ENCODE measurements around the gene PTGIS.

PTGIS gene

GRCh38 chr20:49540687-49541435, 27.1 kb downstream of the PTGIS start:
- H3K27me3 ChIP-seq (ENCODE audit: control insufficient read depth in 1 of 2, insufficient read depth in 2 of 2, low read length in 2 of 2), result peaks cover 0 to 3% of the 10 kb centered on the region in 2 donors
- H3K36me3 ChIP-seq (ENCODE audit: control insufficient read depth in 2 of 2, insufficient read depth in 2 of 2, low read length in 2 of 2), result peaks cover 0 to 9% of the 10 kb centered on the region in 2 donors
- no peaks in the 10 kb centered on the region for H3K4me1 ChIP-seq (ENCODE audit: control insufficient read depth, insufficient read depth, low read length)
- peaks cover 0 to 4% of the 10 kb centered on the region in 2 donors for H3K9me3 ChIP-seq (ENCODE audit: control insufficient read depth in 2 of 2, low read length in 2 of 2)
- H3K4me3 ChIP-seq (ENCODE audit: low read length in 2 of 2), result no peak overlapping the region
- H3K9ac ChIP-seq (ENCODE audit: low read length in 2 of 2), result no peak overlapping the region
- H3K27ac ChIP-seq (ENCODE audit: low read length), result no peak overlapping the region

DNA sequence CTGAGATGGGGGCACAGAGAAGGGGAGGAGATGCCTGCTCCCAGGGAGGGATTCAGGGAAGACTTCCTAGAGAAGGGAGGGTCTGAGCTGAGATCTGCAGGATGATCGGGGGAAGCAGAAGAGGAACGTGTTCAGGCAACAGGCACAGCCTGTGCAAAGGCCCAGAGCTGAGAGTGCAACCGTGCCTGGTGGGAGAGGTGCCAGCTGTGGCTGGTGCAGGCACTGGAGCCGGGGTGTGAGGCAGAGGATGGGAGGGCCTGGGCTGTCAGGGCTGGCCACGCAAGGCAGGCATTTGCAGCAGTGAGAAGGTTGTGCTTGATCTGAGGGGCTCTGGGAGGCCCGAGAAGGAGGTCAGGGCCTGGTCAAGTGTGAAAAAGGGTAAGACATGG, 27.7 kb downstream of the PTGIS start:
- Histone ChIP-seq H3K4me1 (ENCODE audit: control insufficient read depth, insufficient read depth, low read length) (no peaks in the 10 kb centered on the region), H3K36me3 (ENCODE audit: control insufficient read depth in 2 of 2, insufficient read depth in 2 of 2, low read length in 2 of 2) (peaks cover 0 to 5% of the 10 kb centered on the region in 2 donors), H3K4me3 (ENCODE audit: low read length in 2 of 2) (no peak overlapping the region), H3K9me3 (ENCODE audit: control insufficient read depth in 2 of 2, low read length in 2 of 2) (no peaks in the 10 kb centered on the region), H3K27ac (ENCODE audit: low read length) (no peak overlapping the region), H3K9ac (ENCODE audit: low read length in 2 of 2) (no peak overlapping the region), H3K27me3 (ENCODE audit: control insufficient read depth in 1 of 2, insufficient read depth in 2 of 2, low read length in 2 of 2) (no peaks in the 10 kb centered on the region)

DNA sequence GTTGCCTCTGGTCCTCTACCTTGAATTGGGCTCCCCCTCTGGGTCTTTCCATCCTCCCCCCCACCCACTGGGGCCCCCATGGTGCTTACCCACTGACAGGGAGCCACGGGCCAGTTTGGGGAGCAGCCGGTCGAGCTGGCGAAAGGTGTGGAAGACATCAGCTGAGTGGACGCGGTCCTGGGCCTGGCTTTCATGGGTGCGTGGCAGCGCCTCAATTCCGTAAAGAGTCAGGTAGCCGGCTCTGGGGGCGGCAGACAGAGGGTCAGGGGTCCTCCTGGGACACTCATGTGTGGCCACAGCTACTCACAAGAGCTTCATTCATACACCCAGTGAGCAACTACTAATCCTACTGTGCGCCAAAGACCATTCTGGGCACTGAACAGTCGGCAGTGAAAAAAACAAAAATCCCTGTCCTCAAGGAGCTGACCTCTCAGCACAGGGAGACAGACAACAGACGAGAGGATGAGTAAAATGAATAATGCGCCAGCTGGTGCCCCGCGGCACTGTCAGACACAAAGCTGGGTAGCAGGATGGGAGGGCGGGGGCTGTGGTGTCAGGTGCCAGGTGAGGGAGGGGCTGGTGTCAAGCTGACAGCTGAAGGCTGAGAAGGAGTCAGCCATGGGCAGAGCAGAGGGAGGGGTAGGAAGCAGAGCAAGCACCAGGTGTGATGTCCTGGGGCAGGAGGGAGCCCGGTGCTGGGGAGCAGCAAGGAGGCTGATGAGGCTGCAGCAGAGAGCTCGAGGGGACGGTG, 28.3 kb downstream of the PTGIS start:
- Histone ChIP-seq H3K4me1 (ENCODE audit: control insufficient read depth, insufficient read depth, low read length) (no peaks in the 10 kb centered on the region), H3K27ac (ENCODE audit: low read length) (no peak overlapping the region), H3K9me3 (ENCODE audit: control insufficient read depth in 2 of 2, low read length in 2 of 2) (no peaks in the 10 kb centered on the region), H3K27me3 (ENCODE audit: control insufficient read depth in 1 of 2, insufficient read depth in 2 of 2, low read length in 2 of 2) (no peaks in the 10 kb centered on the region), H3K9ac (ENCODE audit: low read length in 2 of 2) (no peak overlapping the region), H3K36me3 (ENCODE audit: control insufficient read depth in 2 of 2, insufficient read depth in 2 of 2, low read length in 2 of 2) (peaks cover 0 to 5% of the 10 kb centered on the region in 2 donors), H3K4me3 (ENCODE audit: low read length in 2 of 2) (no peak overlapping the region)

DNA sequence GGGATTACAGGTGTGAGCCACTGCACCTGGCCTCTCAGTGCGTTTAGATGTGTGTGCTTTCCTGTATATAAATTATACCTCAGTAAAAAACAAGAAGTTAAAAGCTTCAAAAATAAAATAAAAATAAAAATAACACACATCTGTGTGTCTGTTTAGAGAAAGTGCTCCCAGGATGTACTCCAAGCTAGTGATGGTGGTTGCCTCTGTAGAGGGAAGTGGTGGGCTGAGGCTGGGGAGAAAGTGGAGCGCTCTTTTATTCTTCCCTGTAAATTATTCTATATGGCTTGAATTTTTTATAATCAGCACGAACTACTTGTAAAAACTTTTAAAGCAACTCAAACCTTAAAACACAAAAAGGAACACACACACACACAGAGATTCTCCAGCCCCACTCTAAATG, 29.0 kb downstream of the PTGIS start:
- H3K36me3 ChIP-seq (ENCODE audit: control insufficient read depth in 2 of 2, insufficient read depth in 2 of 2, low read length in 2 of 2), result peaks cover 0 to 5% of the 10 kb centered on the region in 2 donors

DNA sequence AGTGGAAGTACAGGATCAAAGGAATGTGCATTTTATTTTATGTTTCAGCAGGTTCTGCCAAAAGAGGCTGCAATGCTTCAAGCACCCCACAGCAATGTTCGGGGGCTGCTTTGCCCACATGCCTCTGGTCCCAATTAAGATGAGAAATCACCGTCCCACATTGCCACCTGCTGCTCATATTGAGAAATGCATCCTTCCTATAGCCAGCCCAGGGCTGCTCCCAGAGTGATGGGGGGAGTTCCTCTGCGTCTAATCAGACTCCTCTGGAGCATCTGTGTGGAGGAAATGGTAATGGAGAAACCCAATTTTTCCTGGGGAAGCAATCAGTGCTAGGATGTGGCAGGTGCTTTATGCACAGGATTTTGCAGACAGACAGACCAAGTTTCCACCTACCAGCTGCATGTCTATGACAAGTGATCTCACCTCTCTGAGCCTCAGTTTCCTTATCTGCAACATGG, 33.7 kb downstream of the PTGIS start:
- Histone ChIP-seq H3K27ac (ENCODE audit: low read length) (no peak overlapping the region), H3K36me3 (ENCODE audit: control insufficient read depth in 2 of 2, insufficient read depth in 2 of 2, low read length in 2 of 2) (no peaks in the 10 kb centered on the region)

More for the DNA sequence above, 29.0 kb downstream of the PTGIS start:
- H3K4me1 ChIP-seq (ENCODE audit: control insufficient read depth, insufficient read depth, low read length), result no peaks in the 10 kb centered on the region
- H3K4me3 ChIP-seq (ENCODE audit: low read length in 2 of 2), result no peak overlapping the region
- no peaks in the 10 kb centered on the region for H3K9me3 ChIP-seq (ENCODE audit: control insufficient read depth in 2 of 2, low read length in 2 of 2)
- no peak overlapping the region for H3K27ac ChIP-seq (ENCODE audit: low read length)
- H3K9ac ChIP-seq (ENCODE audit: low read length in 2 of 2), result no peak overlapping the region
- H3K27me3 ChIP-seq (ENCODE audit: control insufficient read depth in 1 of 2, insufficient read depth in 2 of 2, low read length in 2 of 2), result no peaks in the 10 kb centered on the region

GRCh38 chr20:49532285-49532946, 35.5 kb downstream of the PTGIS start:
- Histone ChIP-seq H3K27ac (ENCODE audit: low read length) (no peak overlapping the region), H3K36me3 (ENCODE audit: control insufficient read depth in 2 of 2, insufficient read depth in 2 of 2, low read length in 2 of 2) (no peaks in the 10 kb centered on the region)

More for the DNA sequence above, 33.7 kb downstream of the PTGIS start:
- Histone ChIP-seq H3K9ac (ENCODE audit: low read length in 2 of 2) (no peak overlapping the region), H3K27me3 (ENCODE audit: control insufficient read depth in 1 of 2, insufficient read depth in 2 of 2, low read length in 2 of 2) (no peaks in the 10 kb centered on the region), H3K9me3 (ENCODE audit: control insufficient read depth in 2 of 2, low read length in 2 of 2) (no peaks in the 10 kb centered on the region), H3K4me3 (ENCODE audit: low read length in 2 of 2) (no peak overlapping the region), H3K4me1 (ENCODE audit: control insufficient read depth, insufficient read depth, low read length) (no peaks in the 10 kb centered on the region)

GRCh38 chr20:49529470-49529869, 38.5 kb downstream of the PTGIS start:
- Histone ChIP-seq H3K4me1 (ENCODE audit: control insufficient read depth, insufficient read depth, low read length) (no peaks in the 10 kb centered on the region), H3K9ac (ENCODE audit: low read length in 2 of 2) (no peak overlapping the region), H3K27ac (ENCODE audit: low read length) (no peak overlapping the region), H3K4me3 (ENCODE audit: low read length in 2 of 2) (no peak overlapping the region), H3K27me3 (ENCODE audit: control insufficient read depth in 1 of 2, insufficient read depth in 2 of 2, low read length in 2 of 2) (no peaks in the 10 kb centered on the region), H3K36me3 (ENCODE audit: control insufficient read depth in 2 of 2, insufficient read depth in 2 of 2, low read length in 2 of 2) (no peaks in the 10 kb centered on the region), H3K9me3 (ENCODE audit: control insufficient read depth in 2 of 2, low read length in 2 of 2) (no peaks in the 10 kb centered on the region)

More at GRCh38 chr20:49532285-49532946, 35.5 kb downstream of the PTGIS start:
- Histone ChIP-seq H3K4me3 (ENCODE audit: low read length in 2 of 2) (no peak overlapping the region), H3K27me3 (ENCODE audit: control insufficient read depth in 1 of 2, insufficient read depth in 2 of 2, low read length in 2 of 2) (no peaks in the 10 kb centered on the region), H3K9me3 (ENCODE audit: control insufficient read depth in 2 of 2, low read length in 2 of 2) (no peaks in the 10 kb centered on the region), H3K4me1 (ENCODE audit: control insufficient read depth, insufficient read depth, low read length) (no peaks in the 10 kb centered on the region), H3K9ac (ENCODE audit: low read length in 2 of 2) (no peak overlapping the region)

DNA sequence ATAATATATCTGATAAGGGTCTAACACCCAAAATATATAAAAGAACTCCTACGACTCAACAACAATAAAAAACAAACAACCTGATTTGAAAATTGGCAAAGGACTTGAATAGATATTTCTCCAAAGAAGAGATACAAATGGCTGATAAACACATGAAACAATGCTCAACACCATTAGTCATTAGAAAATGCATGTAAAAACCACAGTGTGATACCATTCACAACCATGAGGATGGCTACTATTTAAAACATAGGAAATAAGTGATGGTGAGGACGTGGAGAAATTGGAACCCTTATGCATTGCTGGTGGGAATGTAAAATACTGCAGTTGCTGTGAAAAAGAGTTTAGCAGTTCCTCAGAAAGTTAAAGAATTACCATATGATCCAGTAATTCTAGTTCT, 41.4 kb downstream of the PTGIS start:
- no peak overlapping the region for H3K27ac ChIP-seq (ENCODE audit: low read length)
- peaks cover 0 to 2% of the 10 kb centered on the region in 2 donors for H3K36me3 ChIP-seq (ENCODE audit: control insufficient read depth in 2 of 2, insufficient read depth in 2 of 2, low read length in 2 of 2)
- no peaks in the 10 kb centered on the region for H3K27me3 ChIP-seq (ENCODE audit: control insufficient read depth in 1 of 2, insufficient read depth in 2 of 2, low read length in 2 of 2)
- no peak overlapping the region for H3K4me3 ChIP-seq (ENCODE audit: low read length in 2 of 2)
- H3K9me3 ChIP-seq (ENCODE audit: control insufficient read depth in 2 of 2, low read length in 2 of 2), result no peaks in the 10 kb centered on the region
- no peaks in the 10 kb centered on the region for H3K4me1 ChIP-seq (ENCODE audit: control insufficient read depth, insufficient read depth, low read length)
- H3K9ac ChIP-seq (ENCODE audit: low read length in 2 of 2), result no peak overlapping the region

GRCh38 chr20:49526056-49526455, 41.9 kb downstream of the PTGIS start:
- Histone ChIP-seq H3K9ac (ENCODE audit: low read length in 2 of 2) (no peak overlapping the region), H3K36me3 (ENCODE audit: control insufficient read depth in 2 of 2, insufficient read depth in 2 of 2, low read length in 2 of 2) (peaks cover 0 to 2% of the 10 kb centered on the region in 2 donors), H3K27ac (ENCODE audit: low read length) (no peak overlapping the region), H3K4me3 (ENCODE audit: low read length in 2 of 2) (no peak overlapping the region), H3K27me3 (ENCODE audit: control insufficient read depth in 1 of 2, insufficient read depth in 2 of 2, low read length in 2 of 2) (no peaks in the 10 kb centered on the region), H3K4me1 (ENCODE audit: control insufficient read depth, insufficient read depth, low read length) (no peaks in the 10 kb centered on the region), H3K9me3 (ENCODE audit: control insufficient read depth in 2 of 2, low read length in 2 of 2) (no peaks in the 10 kb centered on the region)

DNA sequence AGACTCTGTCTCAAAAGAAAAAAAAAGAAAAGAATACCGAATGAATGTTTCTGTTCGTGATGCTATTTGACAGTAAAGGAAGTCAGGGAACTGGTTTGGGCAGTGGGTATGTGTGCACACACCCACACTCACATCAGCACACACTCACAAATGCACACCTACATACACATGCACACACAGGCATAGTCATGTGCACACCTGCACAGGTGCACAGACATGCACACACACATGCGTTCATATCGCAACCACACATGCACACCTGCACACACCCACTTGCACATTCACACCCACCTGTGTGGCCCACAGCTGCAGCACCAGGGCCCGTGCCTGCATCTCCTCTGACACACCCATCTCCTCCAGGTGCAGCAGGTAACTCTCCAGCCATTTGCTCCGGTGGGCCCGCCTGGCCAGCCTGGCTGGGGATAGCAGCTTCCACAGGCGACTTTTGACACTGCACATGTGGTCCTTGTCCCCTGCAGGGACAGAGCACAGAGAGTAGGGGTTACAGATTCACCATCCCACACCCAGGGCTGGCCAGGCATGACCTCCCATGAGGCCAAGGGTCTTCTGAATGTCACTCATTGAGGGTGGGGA, 44.1 kb downstream of the PTGIS start:
- H3K9ac ChIP-seq (ENCODE audit: low read length in 2 of 2), result no peak overlapping the region
- no peak overlapping the region for H3K27ac ChIP-seq (ENCODE audit: low read length)
- no peak overlapping the region for H3K4me3 ChIP-seq (ENCODE audit: low read length in 2 of 2)
- no peaks in the 10 kb centered on the region for H3K4me1 ChIP-seq (ENCODE audit: control insufficient read depth, insufficient read depth, low read length)
- H3K9me3 ChIP-seq (ENCODE audit: control insufficient read depth in 2 of 2, low read length in 2 of 2), result no peaks in the 10 kb centered on the region
- peaks cover 0 to 2% of the 10 kb centered on the region in 2 donors for H3K36me3 ChIP-seq (ENCODE audit: control insufficient read depth in 2 of 2, insufficient read depth in 2 of 2, low read length in 2 of 2)
- H3K27me3 ChIP-seq (ENCODE audit: control insufficient read depth in 1 of 2, insufficient read depth in 2 of 2, low read length in 2 of 2), result no peaks in the 10 kb centered on the region
